MM.1S (cell line): ENCODE data around the gene POU2F2.

Experiments used
- DNase-seq: peaks from one replicate; pipeline ENCODE4 v3.0.0-alpha.2; 2015
- H2AFZ ChIP-seq: fragments of 300-600 bp; sonication (generic); 2 replicates; pipeline ENCODE4 v1.6.0; 2016; ENCODE audit warnings: antibody characterized with exemption, low read length
- H3F3A ChIP-seq: fragments of 300-600 bp; sonication (generic); 2 replicates; pipeline ENCODE4 v1.6.1; 2016; ENCODE audit warnings: mild to moderate bottlenecking, antibody characterized with exemption, low read length, moderate library complexity, mixed read lengths; ENCODE audit not compliant: insufficient read depth
- H3K27ac ChIP-seq: fragments of 300-600 bp; sonication (generic); 2 replicates; pipeline ENCODE4 v1.5.1; 2016; ENCODE audit warnings: mild to moderate bottlenecking, low read length
- H3K27me3 ChIP-seq: fragments of 300-600 bp; sonication (generic); replicated peaks from 2 replicates; pipeline ENCODE4 v1.6.0; 2016; ENCODE audit warnings: low read length; ENCODE audit not compliant: insufficient read depth
- H3K36me3 ChIP-seq: fragments of 300-600 bp; sonication (generic); replicated peaks from 2 replicates; pipeline ENCODE4 v1.6.1; 2016; ENCODE audit warnings: mild to moderate bottlenecking, low read length, mixed read lengths; ENCODE audit not compliant: insufficient read depth
- H3K4me1 ChIP-seq: fragments of 300-600 bp; sonication (generic); 2 replicates; pipeline ENCODE4 v1.6.1; 2016; ENCODE audit warnings: low read length, mixed read lengths
- H3K4me2 ChIP-seq: fragments of 300-600 bp; sonication (generic); 2 replicates; pipeline ENCODE4 v1.6.0; 2016; ENCODE audit warnings: low read depth, low read length
- H3K4me3 ChIP-seq: fragments of 300-600 bp; sonication (generic); 2 replicates; pipeline ENCODE4 v1.5.1; 2016; ENCODE audit warnings: low read length, mixed read lengths
- H3K79me2 ChIP-seq: fragments of 300-600 bp; sonication (generic); 2 replicates; pipeline ENCODE4 v1.6.1; 2016; ENCODE audit warnings: mixed run types, low read length, mixed read lengths
- H3K9ac ChIP-seq: fragments of 300-600 bp; sonication (generic); 2 replicates; pipeline ENCODE4 v1.6.1; 2016; ENCODE audit warnings: low read length, mixed read lengths
- H3K9me2 ChIP-seq: fragments of 300-600 bp; sonication (generic); replicated peaks from 2 replicates; pipeline ENCODE4 v1.6.1; 2016; ENCODE audit warnings: mild to moderate bottlenecking, low read length, mixed read lengths; ENCODE audit not compliant: insufficient read depth
- H3K9me3 ChIP-seq: fragments of 300-600 bp; sonication (generic); replicated peaks from 2 replicates; pipeline ENCODE4 v1.6.1; 2016; ENCODE audit warnings: mild to moderate bottlenecking, low read length, mixed read lengths; ENCODE audit not compliant: insufficient read depth
- H4K20me1 ChIP-seq: fragments of 300-600 bp; sonication (generic); 2 replicates; pipeline ENCODE4 v1.6.1; 2016; ENCODE audit warnings: mild to moderate bottlenecking, low read length, moderate library complexity, mixed read lengths; ENCODE audit not compliant: insufficient read depth
- CTCF ChIP-seq: fragments of 300-600 bp; sonication (generic); IDR thresholded peaks from 2 replicates; pipeline ENCODE4 v1.5.1; 2016; ENCODE audit warnings: antibody characterized with exemption, low read length, mixed read lengths
- EZH2 ChIP-seq: fragments of 300-600 bp; sonication (generic); optimal IDR thresholded peaks from 2 replicates; pipeline ENCODE3; 2017; ENCODE audit warnings: low read depth, mild to moderate bottlenecking, antibody characterized with exemption, low read length, mixed read lengths
- EZH2phosphoT487 ChIP-seq: fragments of 300-600 bp; sonication (generic); IDR thresholded peaks from 2 replicates; pipeline ENCODE4 v1.6.1; 2018; ENCODE audit warnings: antibody characterized with exemption, low read length

Gene POU2F2

GRCh38 chr19:42095142-42095813 lies 37.0 kb downstream of the POU2F2 start:
- TF ChIP-seq EZH2phosphoT487, result no peak
- no peak for TF ChIP-seq CTCF
- no peak for TF ChIP-seq EZH2
- Histone ChIP-seq H3K27me3 (no peaks in the 10 kb centered on the region), H2AFZ (no peak overlapping the region), H3K27ac (no peak overlapping the region), H3K9me2 (no peaks in the 10 kb centered on the region), H3K36me3 (no peaks in the 10 kb centered on the region), H3K79me2 (no peaks in the 10 kb centered on the region), H3K4me1 (peaks cover 19% of the 10 kb centered on the region), H4K20me1 (no peaks in the 10 kb centered on the region), H3F3A (peaks cover 15% of the 10 kb centered on the region), H3K9ac (no peak overlapping the region), H3K4me2 (no peak overlapping the region), H3K4me3 (no peak overlapping the region), H3K9me3 (no peaks in the 10 kb centered on the region)
- DNase-seq, result no peak

- no peaks in the 10 kb centered on the region for H4K20me1 ChIP-seq
- H3K27ac ChIP-seq, result no peak overlapping the region
- no peaks in the 10 kb centered on the region for H3K36me3 ChIP-seq
- H2AFZ ChIP-seq, result no peak overlapping the region
- TF ChIP-seq EZH2phosphoT487 (no peak), CTCF (no peak), EZH2 (no peak)
- H3K9ac ChIP-seq, result no peak overlapping the region
- H3K4me3 ChIP-seq, result no peak overlapping the region
- H3F3A ChIP-seq, result peaks cover 20% of the 10 kb centered on the region
- H3K4me1 ChIP-seq, result peaks cover 31% of the 10 kb centered on the region
- H3K9me2 ChIP-seq, result no peaks in the 10 kb centered on the region
- H3K4me2 ChIP-seq, result no peak overlapping the region
- H3K9me3 ChIP-seq, result no peaks in the 10 kb centered on the region
- H3K79me2 ChIP-seq, result no peaks in the 10 kb centered on the region
- no peak for DNase-seq
- H3K27me3 ChIP-seq, result no peaks in the 10 kb centered on the region
Observed at GRCh38 chr19:42093926-42094325, 38.3 kb downstream of the POU2F2 start.

DNA sequence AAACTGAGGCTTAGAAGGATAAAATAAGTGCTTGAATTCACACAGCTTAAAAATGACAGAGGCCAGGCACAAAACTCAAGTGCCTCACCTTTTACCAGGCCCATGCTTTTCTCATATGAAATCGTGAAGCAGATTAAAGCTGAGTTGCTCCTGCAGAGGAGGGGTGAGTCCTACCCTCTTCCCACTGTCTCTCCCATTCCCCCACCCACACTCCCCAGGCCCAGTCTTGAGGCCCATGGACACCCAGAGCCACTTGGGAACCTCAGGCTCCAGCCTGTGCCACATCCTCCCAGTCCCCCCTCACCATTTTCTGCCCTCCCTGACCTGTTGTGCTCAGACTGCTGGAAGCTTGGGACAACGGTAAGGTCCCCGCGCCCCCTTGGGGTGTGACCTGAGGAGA lies 38.7 kb downstream of the POU2F2 start:
- Histone ChIP-seq H3K4me3 (no peak overlapping the region), H3K4me2 (no peak overlapping the region), H4K20me1 (no peaks in the 10 kb centered on the region), H3K36me3 (no peaks in the 10 kb centered on the region), H3K9me2 (no peaks in the 10 kb centered on the region), H3K9me3 (no peaks in the 10 kb centered on the region), H3K9ac (no peak overlapping the region), H3K27ac (no peak overlapping the region), H3F3A (peaks cover 20% of the 10 kb centered on the region), H3K27me3 (no peaks in the 10 kb centered on the region), H3K4me1 (peaks cover 35% of the 10 kb centered on the region), H3K79me2 (no peaks in the 10 kb centered on the region), H2AFZ (no peak overlapping the region)
- DNase-seq, result no peak
- TF ChIP-seq EZH2phosphoT487 (no peak), EZH2 (no peak), CTCF (no peak)
